Skeletal muscle satellite cell (primary cell): ENCODE data around the gene PRRT3. TPM values are rescaled to one million over a fixed set of nuclear protein-coding genes. Genes with fewer than 3 reads are reported as not detected.

Experiments
- small RNA-seq: library from RNA; depleted of rRNA; stranded (forward); fragments of <200 nt; gene quantifications from one replicate; pipeline ENCODE3, GENCODE V24; 2012

Gene PRRT3

Small RNA genes within 50 kb of the gene (small RNA-seq; reads per million reads assigned to genes)
- gene CYCSP10, result not detected
- gene RNU6-882P, result not detected
